Mucosa of rectum (tissue), 2 donors: ENCODE results near the gene SAXO1.
"Not testable (repeated sequence)": the region's sequence is repeated elsewhere in the genome, so short reads cannot be mapped to it uniquely, and the experiment has no call there.

Source experiments
- H3K27ac ChIP-seq, 2 donors: one replicate each; pipeline ENCODE4 v1.7.0; 2013; ENCODE audit warnings: inconsistent platforms in 2 of 2, low read depth in 2 of 2, low read length in 2 of 2
- H3K27me3 ChIP-seq, 2 donors: one replicate each; pipeline ENCODE4 v1.7.0; 2013; ENCODE audit warnings: low read length in 2 of 2; ENCODE audit not compliant: control insufficient read depth in 2 of 2, insufficient read depth in 2 of 2
- H3K36me3 ChIP-seq, 2 donors: one replicate each; pipeline ENCODE4 v1.7.0; 2013; ENCODE audit warnings: low read length in 2 of 2; ENCODE audit not compliant: control insufficient read depth in 2 of 2, insufficient read depth in 2 of 2
- H3K4me1 ChIP-seq, 2 donors: one replicate each; pipeline ENCODE4 v1.7.0; 2013; ENCODE audit warnings: low read length in 2 of 2, mild to moderate bottlenecking in 1 of 2; ENCODE audit not compliant: control insufficient read depth in 2 of 2, insufficient read depth in 2 of 2
- H3K4me3 ChIP-seq, 2 donors: one replicate each; pipeline ENCODE4 v1.7.0; 2013; ENCODE audit warnings: low read length in 2 of 2
- H3K9ac ChIP-seq, 2 donors: one replicate each; pipeline ENCODE4 v1.7.0; 2013; ENCODE audit warnings: low read length in 2 of 2, low read depth in 1 of 2, mild to moderate bottlenecking in 1 of 2
- H3K9me3 ChIP-seq, 2 donors: one replicate each; pipeline ENCODE4 v1.7.0; 2013; ENCODE audit warnings: low read length in 2 of 2; ENCODE audit not compliant: control insufficient read depth in 2 of 2
- donor health status: healthy.
- donor health status: Normal muscosa, but diverticular disease.

SAXO1 gene

DNA sequence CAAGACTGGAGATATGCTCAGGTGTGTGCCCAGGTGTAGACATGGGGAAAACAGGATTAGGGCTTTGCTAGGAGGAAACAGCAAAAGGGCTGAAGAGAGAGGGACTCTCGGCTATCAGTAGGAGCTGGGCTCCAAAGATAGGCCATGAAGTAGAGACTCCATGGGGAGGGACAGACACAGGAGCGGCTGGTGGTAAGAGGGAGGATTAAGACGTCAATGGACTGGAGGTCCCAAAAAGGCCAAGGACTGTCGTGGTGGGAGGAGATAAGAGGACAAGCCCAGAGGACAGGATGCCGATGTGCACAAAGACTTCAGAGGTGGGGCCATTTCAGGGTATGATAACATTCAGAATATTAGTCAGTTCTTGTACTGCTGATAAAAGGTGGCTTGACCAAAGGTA is 93.1 kb downstream of the SAXO1 start:
- no peak overlapping the region for H3K27ac ChIP-seq
- no peaks in the 10 kb centered on the region for H3K36me3 ChIP-seq
- no peak overlapping the region for H3K4me3 ChIP-seq
- no peaks in the 10 kb centered on the region for H3K27me3 ChIP-seq
- no peaks in the 10 kb centered on the region for H3K4me1 ChIP-seq
- H3K9ac ChIP-seq, result no peak overlapping the region
- no peaks in the 10 kb centered on the region for H3K9me3 ChIP-seq

DNA sequence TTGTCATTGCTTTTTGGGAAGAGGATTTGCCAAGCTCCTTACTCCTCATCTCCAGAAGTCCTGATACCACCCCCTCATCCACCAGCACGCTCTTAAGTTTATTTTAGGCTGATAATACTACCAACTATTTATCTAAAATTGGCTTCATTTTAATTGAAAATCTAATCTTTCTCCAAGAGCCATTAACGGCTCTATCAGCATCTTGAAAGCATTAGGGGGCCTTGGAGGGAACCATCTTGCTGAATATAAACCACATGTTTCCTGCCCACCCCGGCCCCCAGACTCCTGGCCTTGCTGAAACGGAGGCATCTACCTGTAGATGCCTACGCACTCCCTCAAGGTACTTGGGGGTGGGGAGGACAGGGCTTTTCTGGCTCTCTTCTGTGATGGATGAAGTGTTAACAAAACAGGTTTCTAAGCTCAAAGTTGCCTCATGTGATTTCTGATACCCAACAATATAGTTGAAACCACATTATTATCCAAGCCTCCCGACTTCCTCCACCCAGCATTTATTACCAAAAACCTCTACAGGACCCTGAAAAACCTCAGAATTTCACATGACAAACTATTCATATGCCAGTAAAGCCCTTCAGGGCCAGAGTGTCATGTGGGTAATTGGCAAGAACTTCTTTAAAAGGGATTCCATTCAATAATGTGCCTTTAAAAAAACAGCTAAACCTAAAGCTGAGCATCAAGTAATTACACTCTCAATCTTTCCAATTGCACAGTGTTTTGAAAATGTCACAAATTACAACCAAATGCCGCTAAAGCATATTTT is 96.7 kb downstream of the SAXO1 start:
- Histone ChIP-seq H3K36me3 (no peaks in the 10 kb centered on the region), H3K9me3 (no peaks in the 10 kb centered on the region), H3K27ac (no peak overlapping the region), H3K4me1 (no peaks in the 10 kb centered on the region), H3K9ac (no peak overlapping the region), H3K4me3 (no peak overlapping the region), H3K27me3 (no peaks in the 10 kb centered on the region)

DNA sequence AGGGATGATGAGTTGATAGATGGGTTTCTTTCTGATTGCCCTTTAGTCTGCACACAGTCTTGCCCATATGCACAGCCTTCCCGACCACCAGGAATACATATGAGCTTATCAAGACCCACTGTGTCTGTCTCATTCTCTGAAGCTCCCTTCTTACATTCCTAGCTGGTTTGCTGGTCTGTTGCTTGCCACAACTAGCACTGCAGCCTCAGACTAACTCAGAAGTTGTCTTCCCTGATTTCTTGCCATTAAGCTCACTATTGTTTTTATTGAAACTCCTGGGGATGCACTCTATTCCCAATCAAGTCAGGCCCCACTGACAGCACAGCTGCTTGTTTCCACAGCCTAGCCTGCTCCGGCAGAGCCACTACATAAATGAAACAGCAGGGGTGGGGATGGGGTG is 97.5 kb downstream of the SAXO1 start:
- Histone ChIP-seq H3K4me1 (no peaks in the 10 kb centered on the region), H3K27ac (no peak overlapping the region), H3K9me3 (no peaks in the 10 kb centered on the region), H3K27me3 (no peaks in the 10 kb centered on the region), H3K4me3 (no peak overlapping the region), H3K9ac (no peak overlapping the region), H3K36me3 (no peaks in the 10 kb centered on the region)

DNA sequence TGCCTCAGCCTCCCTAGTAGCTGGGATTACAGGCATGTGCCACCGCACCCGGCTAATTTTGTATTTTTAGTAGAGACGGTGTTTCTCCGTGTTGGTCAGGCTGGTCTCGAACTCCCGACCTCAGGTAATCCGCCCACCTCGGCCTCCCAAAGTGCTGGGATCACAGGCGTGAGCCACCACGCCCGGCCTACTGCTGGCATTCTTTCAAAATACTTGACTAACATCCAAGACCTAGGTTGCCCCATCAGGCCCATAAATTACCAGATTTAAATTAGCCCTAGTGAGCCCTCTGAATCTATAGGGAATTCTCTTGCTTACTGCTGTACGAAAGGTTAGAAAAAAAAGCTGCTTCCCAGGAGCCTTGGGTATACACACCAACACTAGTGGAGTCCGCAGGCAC is 102.4 kb downstream of the SAXO1 start:
- H3K27ac ChIP-seq, H3K27me3 ChIP-seq, H3K4me3 ChIP-seq, H3K4me1 ChIP-seq, H3K9ac ChIP-seq, H3K36me3 ChIP-seq, H3K9me3 ChIP-seq: not testable (repeated sequence)

DNA sequence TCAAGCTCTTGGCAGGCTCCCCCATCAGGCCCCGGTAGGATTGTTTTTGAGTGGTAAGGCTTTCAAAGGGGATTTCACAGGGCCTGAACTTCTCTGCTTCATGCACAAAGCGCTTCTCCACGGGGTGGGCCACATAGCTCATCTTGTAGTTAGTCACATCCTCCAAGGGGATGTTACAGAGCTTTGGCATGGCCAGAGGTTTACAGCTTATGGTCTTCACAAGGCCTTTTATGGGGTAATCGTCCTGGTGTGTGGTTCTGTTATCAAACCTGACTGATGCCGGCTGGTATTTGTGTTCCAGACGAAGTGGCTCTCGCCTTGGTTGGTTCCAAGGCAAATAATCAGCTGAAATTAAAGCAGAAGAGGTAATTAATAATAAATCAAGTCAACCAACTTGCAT is 104.3 kb downstream of the SAXO1 start:
- Histone ChIP-seq H3K27ac (no peak overlapping the region), H3K4me3 (no peak overlapping the region), H3K27me3 (no peaks in the 10 kb centered on the region), H3K36me3 (no peaks in the 10 kb centered on the region), H3K9ac (no peak overlapping the region), H3K9me3 (no peaks in the 10 kb centered on the region), H3K4me1 (no peaks in the 10 kb centered on the region)

DNA sequence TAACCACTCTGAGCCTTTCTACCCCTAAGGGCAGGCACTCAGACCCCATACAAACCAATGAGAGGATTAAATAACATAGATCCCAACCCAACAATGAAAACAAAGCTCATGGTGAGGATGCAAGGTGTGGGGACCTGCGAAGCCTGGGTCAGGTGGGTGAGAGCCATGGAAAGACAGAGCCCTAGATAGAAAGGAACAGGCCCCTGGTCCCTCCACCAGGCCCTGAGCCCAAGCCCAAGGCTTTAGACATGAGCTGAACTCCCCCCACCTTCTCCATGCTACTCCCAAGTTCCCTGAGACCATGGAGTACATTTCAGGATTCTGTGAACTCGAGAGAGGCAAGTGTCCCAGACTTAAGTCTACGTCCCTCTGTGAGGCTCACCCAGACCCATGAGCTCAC is 106.5 kb downstream of the SAXO1 start:
- Histone ChIP-seq H3K4me3 (no peak overlapping the region), H3K36me3 (no peaks in the 10 kb centered on the region), H3K9ac (no peak overlapping the region), H3K27ac (no peak overlapping the region), H3K9me3 (no peaks in the 10 kb centered on the region), H3K27me3 (no peaks in the 10 kb centered on the region), H3K4me1 (no peaks in the 10 kb centered on the region)

DNA sequence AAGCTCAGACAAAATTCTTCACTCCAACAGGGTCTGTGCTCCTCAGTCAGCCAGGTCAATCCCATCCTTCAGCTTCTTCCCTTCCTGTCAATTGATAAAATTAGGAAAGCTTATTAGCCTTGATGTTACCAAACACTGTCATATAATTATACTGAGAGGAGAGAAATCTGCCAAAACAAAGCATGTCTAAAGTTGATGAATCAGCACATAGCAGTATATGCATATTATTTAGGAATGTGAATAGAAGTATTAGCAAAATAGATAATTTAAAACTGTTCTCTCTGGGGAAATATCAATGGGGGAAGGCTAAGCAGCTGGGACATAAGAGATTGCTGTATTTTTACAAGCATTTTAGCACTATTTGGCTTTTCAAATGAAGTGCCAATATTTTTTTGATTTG is 107.1 kb downstream of the SAXO1 start:
- Histone ChIP-seq H3K4me1 (no peaks in the 10 kb centered on the region), H3K4me3 (no peak overlapping the region), H3K36me3 (no peaks in the 10 kb centered on the region), H3K27ac (no peak overlapping the region), H3K27me3 (no peaks in the 10 kb centered on the region), H3K9ac (no peak overlapping the region), H3K9me3 (no peaks in the 10 kb centered on the region)

DNA sequence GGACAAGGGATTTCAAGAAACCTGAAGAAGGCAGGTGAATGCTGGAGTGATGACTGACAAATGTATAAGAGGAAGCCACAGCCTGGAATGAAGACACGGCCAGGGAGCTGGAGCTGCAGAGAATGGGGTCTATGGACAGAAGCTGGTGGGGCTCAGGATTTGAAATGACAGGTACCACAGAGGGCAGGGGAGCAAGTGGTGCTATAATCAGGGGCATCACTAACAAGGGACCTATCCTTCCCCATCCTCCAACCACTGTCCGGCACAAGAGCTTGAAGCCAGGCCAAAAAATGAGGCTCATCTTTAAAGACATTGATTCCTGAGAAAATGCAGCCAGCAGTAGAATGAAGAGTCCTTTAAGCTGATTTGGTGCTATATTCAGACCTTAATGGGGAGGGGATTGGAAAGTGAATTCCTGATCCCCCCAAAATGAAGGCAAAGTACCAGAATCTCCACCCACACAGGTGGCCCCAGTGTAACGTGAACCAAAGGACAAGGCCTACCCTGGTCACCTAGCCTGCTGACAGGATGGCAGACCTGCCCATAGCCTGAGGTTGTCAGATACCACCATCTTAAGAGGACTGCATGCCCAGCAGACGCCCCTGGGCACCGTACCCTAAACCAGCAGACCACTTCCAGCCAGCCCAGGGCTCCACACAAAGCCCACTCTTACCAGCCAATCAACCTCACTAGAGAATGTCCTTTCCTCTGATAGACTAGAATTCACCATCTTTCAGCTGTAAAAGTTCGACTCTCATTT is 109.2 kb downstream of the SAXO1 start:
- Histone ChIP-seq H3K9ac (no peak overlapping the region), H3K27me3 (no peaks in the 10 kb centered on the region), H3K4me1 (peaks cover 0 to 4% of the 10 kb centered on the region in 2 donors), H3K9me3 (no peaks in the 10 kb centered on the region), H3K27ac (no peak overlapping the region), H3K4me3 (no peak overlapping the region), H3K36me3 (no peaks in the 10 kb centered on the region)

DNA sequence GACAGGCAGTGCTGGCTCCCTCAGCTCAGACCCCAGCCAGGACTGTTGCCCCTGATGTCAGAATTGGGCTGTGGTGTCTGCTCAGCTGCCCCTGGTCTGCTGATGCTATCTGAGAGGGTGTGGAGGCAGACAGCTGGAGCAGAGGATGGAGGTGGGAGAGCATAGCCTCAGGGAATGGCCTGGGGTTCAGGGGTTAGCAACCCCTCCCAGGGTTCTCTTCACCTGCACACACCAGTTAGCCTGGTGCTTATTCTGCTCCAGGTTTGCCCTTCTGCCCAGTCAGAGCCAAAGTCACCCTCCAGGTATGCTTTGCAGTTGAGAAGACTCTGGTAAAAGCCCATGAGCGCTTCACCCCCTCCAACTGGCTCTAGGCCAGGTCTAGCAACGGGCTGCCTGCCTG is 109.8 kb downstream of the SAXO1 start:
- H3K9ac ChIP-seq, result no peak overlapping the region
- no peaks in the 10 kb centered on the region for H3K36me3 ChIP-seq
- H3K4me1 ChIP-seq, result peaks cover 0 to 4% of the 10 kb centered on the region in 2 donors
- H3K27me3 ChIP-seq, result no peaks in the 10 kb centered on the region
- no peaks in the 10 kb centered on the region for H3K9me3 ChIP-seq
- H3K27ac ChIP-seq, result no peak overlapping the region
- no peak overlapping the region for H3K4me3 ChIP-seq

DNA sequence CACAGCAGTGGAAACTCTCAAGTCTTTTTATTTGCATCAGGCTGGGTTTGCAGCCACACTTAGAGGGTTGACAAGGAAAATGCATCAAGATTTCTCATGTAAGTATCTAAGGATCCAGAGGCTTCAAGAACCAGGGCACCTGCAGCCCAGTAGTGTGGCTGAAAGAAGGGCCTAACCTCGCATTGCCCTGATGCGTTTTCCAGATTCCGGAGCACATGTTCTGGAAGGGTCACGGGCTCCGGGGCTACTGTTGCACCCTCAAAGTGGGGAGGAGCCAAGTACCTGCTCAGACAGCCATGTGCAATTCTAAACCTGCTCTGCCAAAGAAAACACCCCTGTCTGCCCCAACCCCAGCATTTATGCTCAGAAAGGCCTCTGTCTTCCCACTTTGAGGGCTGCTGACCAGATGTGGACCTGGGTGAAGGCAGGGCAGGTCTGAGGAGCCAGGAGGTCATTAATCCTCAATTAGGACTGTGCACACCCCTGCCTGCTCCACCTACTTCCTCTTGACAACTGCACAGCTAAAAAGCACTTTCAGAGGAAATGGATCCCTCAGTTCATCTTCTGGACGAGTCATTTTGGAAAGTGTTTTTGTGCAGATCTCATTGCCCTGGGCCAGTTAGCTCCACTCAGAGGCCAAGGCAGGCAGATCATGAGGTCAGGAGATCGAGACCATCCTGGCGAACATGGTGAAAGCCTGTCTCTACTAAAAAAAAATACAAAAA is 110.7 kb downstream of the SAXO1 start:
- no peak overlapping the region for H3K4me3 ChIP-seq
- H3K9ac ChIP-seq, result no peak overlapping the region
- peaks cover 0 to 4% of the 10 kb centered on the region in 2 donors for H3K4me1 ChIP-seq
- H3K36me3 ChIP-seq, result no peaks in the 10 kb centered on the region
- H3K9me3 ChIP-seq, result no peaks in the 10 kb centered on the region
- H3K27me3 ChIP-seq, result no peaks in the 10 kb centered on the region
- no peak overlapping the region for H3K27ac ChIP-seq
